Stimulated activated CD4-positive, alpha-beta T cell treated with anti-CD3 and anti-CD28 coated beads, Interleukin-1b, Interleukin-23, amount 100 ng/mL, for 24 hours (primary cell): Measurements from ENCODE around the gene ZNF804B.

Experiments
- DNase-seq, 4 experiments: peaks; one replicate each; pipeline ENCODE4 v3.0.0-alpha.2; 2020; ENCODE audit warnings: low read depth in 4 of 4, low spot score in 1 of 4

The ZNF804B gene

GRCh38 chr7:89247207-89247606 lies 487.7 kb downstream of the ZNF804B start:
- no peak for DNase-seq

- no peak for DNase-seq
Measured at GRCh38 chr7:89259085-89259484, 499.6 kb downstream of the ZNF804B start.

- DNase-seq, result no peak
Measured at GRCh38 chr7:89264126-89264525, 504.6 kb downstream of the ZNF804B start.

GRCh38 chr7:89265631-89266030 lies 506.1 kb downstream of the ZNF804B start:
- DNase-seq, result no peak

GRCh38 chr7:89283302-89283701 lies 523.8 kb downstream of the ZNF804B start:
- DNase-seq, result no peak

- DNase-seq, result no peak
Measured at GRCh38 chr7:89308535-89308934, 549.0 kb downstream of the ZNF804B start.

- DNase-seq, result no peak
Measured at GRCh38 chr7:89311886-89312285, 552.4 kb downstream of the ZNF804B start.

- DNase-seq, result no peak
Measured at GRCh38 chr7:89312551-89312950, 553.1 kb downstream of the ZNF804B start.

GRCh38 chr7:89316584-89317251 lies 557.2 kb downstream of the ZNF804B start:
- DNase-seq, result no peak

GRCh38 chr7:89332026-89332425 lies 572.5 kb downstream of the ZNF804B start:
- no peak for DNase-seq

- DNase-seq, result no peak
Measured at GRCh38 chr7:89334797-89335196, 575.3 kb downstream of the ZNF804B start.

- DNase-seq, result no peak
Measured at GRCh38 chr7:89335490-89335889, 576.0 kb downstream of the ZNF804B start.

- DNase-seq, result no peak
Measured at GRCh38 chr7:89336121-89336520, 576.6 kb downstream of the ZNF804B start.

- no peak for DNase-seq
Measured at GRCh38 chr7:89339748-89340147, 580.2 kb downstream of the ZNF804B start.

- no peak for DNase-seq
Measured at GRCh38 chr7:89357121-89357520, 597.6 kb downstream of the ZNF804B start.

GRCh38 chr7:89377219-89377618 lies 617.7 kb downstream of the ZNF804B start:
- no peak for DNase-seq

GRCh38 chr7:89385411-89385810 lies 625.9 kb downstream of the ZNF804B start:
- no peak for DNase-seq
